GM12865 (cell line): ENCODE measurements around the gene NHS.

Experiments used
- DNase-seq: peaks from one replicate; pipeline ENCODE4 v3.0.0; 2010; ENCODE audit warnings: low read depth
- H3K4me3 ChIP-seq: 2 replicates; pipeline ENCODE4 v1.5.1; 2011; ENCODE audit warnings: mild to moderate bottlenecking, low read depth, low read length, control low read depth
- TF ChIP-seq, protein P1 (sequence below): IDR thresholded peaks from 2 replicates; pipeline ENCODE4 v1.5.1; 2011; ENCODE audit warnings: low read length, control low read depth, low read depth, inconsistent platforms; ENCODE audit not compliant: insufficient read depth; ENCODE audit errors: missing control alignments

Gene NHS

DNA sequence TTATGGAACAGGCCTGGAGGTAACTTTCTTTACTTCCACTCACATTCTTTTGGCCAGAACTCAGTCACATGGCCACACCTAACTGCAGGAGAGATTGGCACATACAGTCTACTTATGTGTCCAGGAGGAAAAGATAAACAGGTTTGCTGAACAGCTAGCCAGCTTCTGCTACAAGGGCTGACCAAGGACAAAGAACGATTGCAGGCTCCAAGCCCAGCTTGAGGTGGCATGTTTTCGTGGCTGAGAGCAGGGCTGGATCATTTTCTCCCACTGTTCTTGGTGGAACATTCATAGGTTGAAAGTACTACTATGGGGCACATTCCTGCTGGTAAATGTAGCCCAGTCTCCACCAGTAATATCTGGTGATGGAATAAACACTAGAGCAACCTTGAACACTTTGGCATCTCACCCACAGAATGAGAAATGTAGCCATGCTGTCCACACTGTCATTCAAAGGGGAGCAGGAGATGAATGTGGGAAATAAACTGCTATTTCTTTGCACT is 28.2 kb downstream of the NHS start:
- no peak overlapping the region for H3K4me3 ChIP-seq
- DNase-seq: no peak
- TF ChIP-seq, protein P1, sequence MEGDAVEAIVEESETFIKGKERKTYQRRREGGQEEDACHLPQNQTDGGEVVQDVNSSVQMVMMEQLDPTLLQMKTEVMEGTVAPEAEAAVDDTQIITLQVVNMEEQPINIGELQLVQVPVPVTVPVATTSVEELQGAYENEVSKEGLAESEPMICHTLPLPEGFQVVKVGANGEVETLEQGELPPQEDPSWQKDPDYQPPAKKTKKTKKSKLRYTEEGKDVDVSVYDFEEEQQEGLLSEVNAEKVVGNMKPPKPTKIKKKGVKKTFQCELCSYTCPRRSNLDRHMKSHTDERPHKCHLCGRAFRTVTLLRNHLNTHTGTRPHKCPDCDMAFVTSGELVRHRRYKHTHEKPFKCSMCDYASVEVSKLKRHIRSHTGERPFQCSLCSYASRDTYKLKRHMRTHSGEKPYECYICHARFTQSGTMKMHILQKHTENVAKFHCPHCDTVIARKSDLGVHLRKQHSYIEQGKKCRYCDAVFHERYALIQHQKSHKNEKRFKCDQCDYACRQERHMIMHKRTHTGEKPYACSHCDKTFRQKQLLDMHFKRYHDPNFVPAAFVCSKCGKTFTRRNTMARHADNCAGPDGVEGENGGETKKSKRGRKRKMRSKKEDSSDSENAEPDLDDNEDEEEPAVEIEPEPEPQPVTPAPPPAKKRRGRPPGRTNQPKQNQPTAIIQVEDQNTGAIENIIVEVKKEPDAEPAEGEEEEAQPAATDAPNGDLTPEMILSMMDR: no peak

DNA sequence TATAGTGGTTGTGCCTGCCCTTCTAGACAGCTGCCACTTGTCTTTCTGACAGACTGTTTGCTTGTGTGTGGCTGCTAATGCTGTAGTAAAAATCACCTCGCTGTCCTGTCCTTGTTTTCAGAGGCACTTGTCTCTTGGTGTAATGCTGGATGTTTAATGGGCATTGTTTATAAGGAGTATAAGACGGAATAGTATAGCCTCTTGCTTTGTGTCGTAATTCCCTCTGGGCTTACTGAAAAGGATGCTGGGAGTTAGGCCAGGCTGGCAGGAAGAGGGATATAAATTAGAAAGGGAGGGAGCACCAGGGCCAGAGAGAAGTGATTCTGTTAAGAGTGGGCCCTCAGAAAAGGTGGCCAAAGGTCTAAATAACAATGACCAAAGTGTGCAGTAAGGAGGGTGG is 29.0 kb downstream of the NHS start:
- no peak for DNase-seq
- TF ChIP-seq, protein P1: no peak
- H3K4me3 ChIP-seq: no peak overlapping the region

DNA sequence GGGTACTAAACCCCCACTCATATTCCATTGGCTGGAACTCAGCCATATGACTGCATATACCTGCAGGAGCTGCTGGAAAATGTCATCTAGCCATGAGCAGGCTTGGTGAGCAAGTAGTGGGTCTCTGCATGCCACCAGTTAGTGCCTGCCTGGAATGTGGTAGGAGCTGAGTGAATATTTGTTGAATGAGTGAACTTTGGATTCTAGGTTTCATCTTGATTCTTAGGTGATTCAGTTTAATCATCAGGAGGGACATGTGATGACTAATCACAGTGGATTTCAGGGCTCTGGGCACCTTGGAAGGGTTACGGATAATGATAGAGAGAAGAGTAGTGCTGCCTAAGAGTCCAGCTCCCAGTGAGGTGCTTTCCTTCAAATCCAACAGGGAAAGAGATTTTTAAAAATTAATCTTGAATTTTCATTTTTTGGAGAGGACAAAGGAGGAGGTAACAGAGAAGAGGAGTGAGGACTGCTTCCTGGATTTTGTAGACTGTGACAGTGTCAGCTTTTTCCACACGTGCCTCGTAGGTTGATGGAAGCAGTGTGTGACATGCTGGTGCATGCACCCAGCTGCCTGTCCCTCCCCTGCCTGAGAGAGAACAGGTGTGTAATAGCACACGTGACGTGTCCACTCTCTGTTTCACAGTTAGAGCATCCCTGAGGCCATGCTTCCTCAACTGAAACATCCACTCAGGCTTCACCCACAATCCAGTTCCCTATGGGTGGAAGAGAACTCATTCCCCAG is 30.4 kb downstream of the NHS start:
- H3K4me3 ChIP-seq: no peak overlapping the region
- TF ChIP-seq, protein P1: no peak
- DNase-seq: no peak

DNA sequence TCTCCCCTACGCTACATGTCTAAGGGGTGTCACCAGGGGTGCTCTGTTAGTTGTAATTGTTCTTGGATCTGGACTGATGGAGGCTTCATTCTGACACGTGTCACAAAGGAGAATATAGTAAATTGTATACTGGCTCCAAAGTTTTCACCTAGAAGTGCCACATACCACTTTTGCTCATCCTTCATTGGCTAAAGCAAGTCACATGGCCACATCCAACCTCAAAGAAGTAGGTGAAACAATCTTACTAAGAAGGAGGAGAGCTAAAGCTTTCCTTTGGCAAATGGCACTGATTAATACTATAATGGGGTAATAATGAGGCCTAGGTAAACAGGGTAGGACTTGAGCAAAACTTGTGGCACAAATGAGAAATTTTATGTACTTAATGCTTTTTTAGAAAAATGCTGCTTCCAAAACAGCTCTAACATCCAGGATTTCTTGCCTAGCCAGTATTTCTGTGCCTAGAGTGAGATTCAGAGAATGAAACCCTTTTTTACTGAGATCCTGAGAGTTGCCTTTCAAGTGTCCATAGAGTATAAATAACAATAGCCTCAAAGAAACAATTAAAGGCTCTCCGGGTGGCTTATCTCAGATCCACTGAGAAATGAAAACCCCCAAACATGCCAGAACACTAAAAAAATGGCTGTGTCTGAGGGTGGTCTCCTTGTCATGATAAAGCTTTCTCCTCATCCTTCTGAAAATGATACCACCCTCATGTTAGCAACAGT is 34.7 kb downstream of the NHS start:
- no peak overlapping the region for H3K4me3 ChIP-seq
- TF ChIP-seq, protein P1: no peak
- DNase-seq: no peak

DNA sequence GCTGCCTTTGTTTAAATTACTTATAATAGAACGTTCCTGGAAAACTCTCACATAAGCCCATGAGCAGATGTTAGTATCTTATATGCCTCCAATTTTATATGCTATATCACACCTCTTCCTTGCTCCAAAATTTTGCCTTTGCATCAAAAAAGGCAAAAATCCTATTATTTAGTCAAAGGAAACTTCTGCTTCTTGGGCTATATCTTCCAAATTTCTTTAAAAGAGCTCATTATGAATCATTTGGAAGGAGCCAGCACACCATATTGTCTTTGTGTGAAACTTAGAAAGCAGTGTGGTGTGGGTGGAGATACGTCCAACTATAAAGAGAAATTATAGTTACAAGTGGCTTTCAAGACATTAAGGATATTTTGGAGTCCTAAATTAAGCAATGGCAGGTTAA is 35.7 kb downstream of the NHS start:
- no peak for DNase-seq
- TF ChIP-seq, protein P1: no peak
- H3K4me3 ChIP-seq: no peak overlapping the region

DNA sequence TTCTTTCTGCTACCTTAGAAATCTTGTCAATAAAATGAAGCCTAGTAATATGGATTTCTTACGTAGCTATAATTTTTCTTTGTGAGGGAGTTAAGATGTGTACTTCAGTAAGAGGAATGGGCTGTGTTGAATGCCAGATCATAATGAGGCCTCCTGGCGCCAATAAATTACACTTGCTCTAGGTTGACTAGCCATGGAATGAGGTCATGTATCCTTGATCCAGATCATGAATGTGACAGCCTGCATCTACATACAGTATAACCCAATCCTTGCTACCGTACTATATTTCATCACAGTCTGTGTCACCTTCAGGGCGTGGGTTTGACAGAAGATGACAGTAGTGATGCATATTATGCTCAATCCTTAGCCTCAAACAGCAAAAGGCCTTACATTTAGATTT is 36.2 kb downstream of the NHS start:
- TF ChIP-seq, protein P1: no peak
- H3K4me3 ChIP-seq: no peak overlapping the region
- DNase-seq: no peak
